ENCODE results near the gene DHRS12.

- TF ChIP-seq POLR2AphosphoS5 (IDR thresholded peaks at IDR 0.05; ENCODE audit: borderline replicate concordance, low read depth, low read length), result no peak
- TF ChIP-seq EZH2 (IDR thresholded peaks at IDR 0.05), result no peak
Observed at GRCh38 chr13:51837016-51837415, 33.1 kb upstream of the DHRS12 start.

Data from SK-N-MC (cell line).